Skin of body (tissue), 2 donors: ENCODE data around the gene PITPNC1. TPM values are rescaled to one million over a fixed set of nuclear protein-coding genes. Genes with fewer than 3 reads are reported as not detected.
"Not testable (repeated sequence)": the region's sequence is repeated elsewhere in the genome, so short reads cannot be mapped to it uniquely, and the experiment has no call there.

Experiments
- DNase-seq: peaks from one replicate; lab custom pipeline; 2025; lab: John Stamatoyannopoulos, UW
- total RNA-seq: library from RNA; depleted of rRNA; stranded (reverse); fragments of >200 nt; gene quantifications from one replicate; pipeline ENCODE4 v1.2.3, GENCODE V29; 2014

Gene PITPNC1
- total RNA-seq, 1 donor from 2014 or later = 9.3 TPM

DNA sequence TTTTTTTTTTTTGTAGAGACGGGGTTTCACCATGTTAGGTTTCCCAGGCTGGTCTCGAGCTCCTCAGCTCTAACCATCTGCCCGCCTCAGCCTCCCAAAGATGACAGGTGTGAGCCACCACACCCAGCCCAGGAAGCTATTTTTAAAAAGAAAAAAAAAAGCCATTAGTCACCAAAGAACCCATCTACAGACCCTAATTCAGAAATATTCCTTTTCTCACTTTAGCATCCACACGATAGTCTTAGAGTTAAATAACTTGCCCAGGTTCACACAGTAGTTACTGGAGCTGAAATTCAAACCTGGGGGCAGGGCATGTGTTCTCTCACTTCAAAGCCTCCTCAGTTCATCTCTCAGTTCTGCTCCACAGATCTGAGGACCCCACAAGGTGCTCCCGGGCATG, 270.4 kb downstream of the PITPNC1 start:
- DNase-seq = no peak

DNA sequence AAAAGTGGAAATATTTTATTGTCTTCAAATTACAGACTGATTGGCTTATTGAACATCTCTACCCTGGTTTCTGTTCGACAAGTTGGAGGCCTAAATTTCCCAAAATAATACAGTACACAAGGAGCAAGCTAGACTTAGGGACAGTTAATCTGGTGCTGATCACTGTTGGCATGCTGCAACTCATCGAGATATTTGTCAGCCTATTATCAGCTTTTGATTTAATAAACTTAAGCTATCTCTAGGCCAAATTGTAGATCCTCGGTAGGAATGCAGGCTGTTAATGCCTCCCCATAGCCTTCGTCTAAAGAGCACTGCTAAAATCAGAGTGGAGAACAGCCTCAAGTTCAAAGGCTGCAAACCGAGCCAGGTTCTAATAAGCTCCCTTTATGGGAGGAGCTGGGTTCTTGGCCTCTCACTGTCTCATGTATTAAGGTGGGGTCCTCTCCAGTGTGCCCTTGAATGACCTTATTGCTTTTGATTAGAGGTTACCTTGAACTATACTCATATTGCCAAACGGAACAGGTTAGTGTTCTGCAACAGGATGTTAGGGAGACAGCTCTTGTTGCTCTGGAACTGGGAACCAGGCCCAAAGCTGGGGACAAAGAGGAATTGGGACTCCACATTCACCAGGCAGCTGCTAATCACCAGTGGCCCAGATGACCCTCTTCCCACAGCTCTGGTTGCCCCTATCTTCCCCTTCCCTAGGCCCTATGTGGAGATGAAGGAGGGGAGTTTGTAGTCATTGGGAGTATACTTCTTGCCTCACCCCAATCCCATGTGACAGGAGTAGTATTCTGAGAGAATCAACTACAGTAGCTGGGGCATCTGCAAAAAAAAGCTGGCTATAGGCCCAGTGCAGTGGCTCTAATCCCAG, 271.2 kb downstream of the PITPNC1 start:
- DNase-seq = no peak

DNA sequence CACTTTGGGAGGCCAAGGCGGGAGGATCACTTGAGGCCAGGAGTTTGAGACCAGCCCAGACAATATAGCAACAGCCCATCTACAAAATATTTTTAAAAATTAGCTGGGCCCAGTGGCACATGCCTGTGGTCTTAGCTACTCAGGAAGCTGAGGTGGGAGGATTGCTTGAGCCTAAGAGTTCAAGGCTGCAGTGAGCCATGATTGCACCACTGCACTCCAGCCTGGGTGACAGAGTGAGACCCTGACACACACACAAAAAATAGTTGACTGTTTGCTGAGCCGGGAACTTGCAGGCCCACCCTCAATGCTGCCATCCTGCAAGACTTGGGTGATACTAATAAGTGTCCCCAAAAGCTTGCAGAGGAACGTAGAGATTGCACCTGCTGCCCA, 271.8 kb downstream of the PITPNC1 start:
- not testable (repeated sequence) for DNase-seq

DNA sequence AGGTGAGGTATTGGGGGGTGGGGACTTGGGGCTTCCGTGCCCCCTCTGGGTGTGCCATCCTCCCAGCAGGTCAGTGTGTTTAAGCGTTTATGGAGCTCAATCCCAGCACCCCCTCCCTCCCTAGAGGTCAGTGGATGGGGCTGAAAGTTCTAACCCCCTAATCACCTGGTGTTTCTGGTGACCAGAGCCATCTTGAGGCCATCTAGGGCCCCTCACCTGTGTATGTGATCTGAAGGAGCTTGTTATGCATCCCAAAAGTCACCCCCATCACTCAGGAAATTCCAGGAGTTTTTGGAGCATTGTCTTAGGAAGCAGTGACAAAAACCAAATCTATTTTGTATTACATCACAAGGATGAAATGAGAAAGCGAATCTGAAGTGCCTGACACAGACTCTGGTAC, 272.8 kb downstream of the PITPNC1 start:
- DNase-seq = no peak

DNA sequence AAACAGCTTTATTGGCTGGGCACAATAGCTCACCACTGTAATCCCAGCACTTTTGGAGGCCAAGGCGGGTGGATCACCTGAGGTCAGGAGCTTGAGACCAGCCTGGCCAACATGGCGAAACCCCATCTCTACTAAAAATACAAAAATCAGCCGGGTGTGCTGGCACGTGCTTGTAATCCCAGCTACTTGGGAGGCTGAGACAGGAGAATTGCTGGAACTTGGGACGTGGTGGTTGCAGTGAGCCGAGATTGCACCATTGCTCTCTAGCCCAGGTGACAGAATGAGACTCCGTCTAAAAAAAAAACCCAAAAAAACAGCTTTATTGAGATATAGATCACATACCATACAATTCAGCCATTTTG, 274.1 kb downstream of the PITPNC1 start:
- DNase-seq = not testable (repeated sequence)

DNA sequence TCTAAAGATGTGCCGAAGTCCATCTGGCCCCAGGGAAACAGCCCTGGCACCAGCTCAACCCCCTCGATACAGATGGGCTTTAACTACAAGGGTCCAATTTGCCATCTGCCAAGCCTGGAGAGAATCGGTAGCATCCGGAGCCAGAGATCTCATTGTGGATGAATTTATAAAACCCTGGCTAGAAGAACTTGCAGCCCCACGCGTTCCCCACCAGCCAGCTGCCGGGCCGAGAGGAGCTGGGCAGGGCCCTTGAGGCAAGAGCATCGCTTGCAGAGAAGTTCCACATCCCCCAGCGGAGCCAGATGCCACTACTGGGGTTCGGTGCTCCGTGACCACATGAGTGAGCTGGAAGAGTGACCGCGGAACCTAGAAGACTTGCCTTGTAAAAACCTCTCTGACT, 275.4 kb downstream of the PITPNC1 start:
- DNase-seq = no peak

DNA sequence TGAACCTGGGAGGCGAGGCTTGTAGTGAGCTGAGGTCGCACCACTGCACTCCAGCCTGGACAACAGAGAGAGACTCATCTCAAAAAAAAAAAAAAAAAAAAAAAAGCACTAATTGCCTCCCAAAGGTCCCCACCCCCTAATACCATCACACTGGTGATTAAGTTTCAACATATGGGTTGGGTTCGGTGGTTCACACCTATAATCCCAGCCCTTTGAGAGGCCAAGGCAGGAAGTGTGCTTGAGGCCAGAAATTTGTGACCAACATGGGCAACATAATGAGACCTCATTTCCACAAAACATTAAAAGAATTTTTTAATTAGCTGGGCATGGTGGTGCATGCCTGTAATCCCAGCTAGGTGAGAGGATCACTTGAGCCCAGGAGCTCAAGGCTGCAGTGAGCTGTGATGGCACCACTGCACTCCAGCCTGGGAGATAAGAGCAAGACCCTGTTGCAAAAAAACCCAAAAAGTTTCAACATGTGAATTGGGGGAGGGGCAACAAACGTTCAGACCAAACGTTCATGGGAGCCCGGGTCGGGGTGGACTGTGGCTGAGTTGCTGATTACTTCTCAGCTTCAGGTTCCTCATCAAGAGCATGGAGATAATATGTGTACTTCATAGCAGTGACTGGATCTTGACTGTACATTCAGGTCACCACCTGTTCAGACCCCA, 278.5 kb downstream of the PITPNC1 start:
- DNase-seq = no peak

DNA sequence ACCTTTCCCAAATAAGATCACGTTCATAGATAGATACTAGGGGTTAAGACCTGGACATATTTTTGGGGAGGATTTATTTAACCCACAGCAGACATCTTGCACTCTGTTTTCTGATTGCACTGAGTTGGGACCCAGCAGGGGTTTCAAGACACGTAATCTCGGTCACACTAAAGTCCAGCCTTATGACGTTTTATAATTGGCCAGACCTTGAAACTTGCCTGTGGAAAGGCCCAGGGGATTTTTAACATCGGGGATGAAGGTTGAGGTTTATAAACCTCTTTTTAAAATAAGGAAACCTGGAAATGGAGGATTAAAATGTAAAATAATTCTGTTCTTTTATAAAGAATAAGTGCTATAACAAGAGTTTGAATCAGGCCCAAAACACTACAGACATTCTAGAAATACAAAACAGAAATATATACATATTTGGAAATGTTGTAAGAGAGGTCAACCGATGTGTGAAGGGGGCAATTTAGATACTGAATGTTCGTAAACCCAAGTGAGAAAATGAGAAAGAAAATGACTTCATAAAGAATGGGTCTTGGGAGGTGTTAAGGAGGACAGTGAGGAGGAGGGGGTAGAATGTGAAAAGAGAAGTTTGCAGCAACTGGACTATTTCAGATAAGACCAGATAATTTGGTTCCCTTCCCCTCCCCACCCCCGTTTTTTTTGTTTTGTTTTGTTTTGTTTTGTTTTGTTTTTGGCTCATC, 279.6 kb downstream of the PITPNC1 start:
- DNase-seq = no peak

DNA sequence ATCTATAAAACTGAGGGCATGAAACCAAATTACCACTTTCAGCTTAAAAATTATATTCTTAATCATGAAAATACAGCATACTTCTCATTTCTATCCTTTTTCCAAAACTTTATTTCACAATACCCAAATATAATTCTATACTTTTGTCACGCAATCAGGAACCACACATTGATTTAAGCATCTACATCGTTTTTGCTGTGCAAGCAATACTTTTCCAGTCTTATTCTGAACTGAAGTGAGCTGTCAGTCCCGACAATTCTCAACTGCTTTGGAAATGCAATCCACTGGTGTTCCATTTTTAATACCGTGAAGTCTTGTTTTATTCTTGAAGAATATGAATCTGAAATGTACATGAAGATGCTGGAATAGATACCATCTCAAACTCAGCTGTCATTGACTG, 280.5 kb downstream of the PITPNC1 start:
- DNase-seq = no peak

DNA sequence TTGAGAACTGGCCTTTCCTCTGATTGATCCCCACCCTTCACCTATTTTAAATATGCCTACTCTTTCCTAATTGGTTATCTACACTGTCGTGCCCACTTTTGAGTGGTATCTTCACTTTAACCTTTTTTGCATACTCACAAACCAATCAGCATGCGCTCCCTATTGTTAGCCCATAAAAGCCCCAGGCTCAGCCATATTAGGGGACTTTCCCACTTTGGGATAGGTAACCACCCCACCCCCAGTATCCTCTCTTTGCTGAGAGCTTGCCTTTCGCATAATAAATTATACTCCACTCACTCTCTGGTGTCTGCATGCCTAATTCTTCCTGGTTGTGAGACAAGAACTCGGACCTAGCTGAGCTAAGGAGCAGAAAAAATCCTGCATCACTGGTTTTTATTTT, 281.2 kb downstream of the PITPNC1 start:
- DNase-seq = no peak

DNA sequence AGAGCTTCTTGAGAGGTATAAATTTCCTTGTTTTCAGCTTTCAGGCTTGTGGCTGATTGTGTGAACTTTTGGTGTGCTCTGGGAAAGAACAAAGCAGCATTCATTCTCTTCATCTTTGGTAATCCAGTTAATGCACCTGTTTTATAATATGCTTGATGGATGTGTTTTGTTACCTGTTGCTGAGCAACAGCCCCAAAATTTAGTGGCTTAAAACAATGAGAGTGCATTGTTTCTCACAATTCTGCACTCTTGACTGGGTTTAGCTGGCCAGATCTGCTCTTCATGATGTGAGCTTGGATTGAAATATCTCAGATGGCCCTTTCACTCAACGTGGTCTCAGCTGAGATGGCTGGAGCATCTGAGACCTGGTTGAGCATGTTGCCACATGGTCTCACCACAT, 281.9 kb downstream of the PITPNC1 start:
- no peak for DNase-seq

DNA sequence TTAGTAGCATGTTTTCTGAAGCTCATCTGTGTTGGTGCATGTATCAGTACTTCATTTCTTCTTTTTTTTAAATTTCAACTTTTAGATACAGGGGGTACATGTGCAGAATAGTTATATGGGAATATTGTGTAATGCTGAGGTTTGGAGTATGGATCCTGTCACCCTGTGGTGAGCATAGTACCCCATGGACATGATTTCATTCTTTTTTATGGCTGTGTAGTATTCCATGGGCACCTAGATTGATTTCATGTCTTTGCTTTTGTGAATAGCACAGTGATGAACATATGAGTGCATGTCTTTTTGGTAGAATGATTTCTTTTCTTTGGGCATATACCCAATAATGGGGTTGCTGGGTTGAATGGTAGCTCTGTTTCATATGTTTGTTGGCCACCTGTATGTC, 285.6 kb downstream of the PITPNC1 start:
- DNase-seq = no peak

DNA sequence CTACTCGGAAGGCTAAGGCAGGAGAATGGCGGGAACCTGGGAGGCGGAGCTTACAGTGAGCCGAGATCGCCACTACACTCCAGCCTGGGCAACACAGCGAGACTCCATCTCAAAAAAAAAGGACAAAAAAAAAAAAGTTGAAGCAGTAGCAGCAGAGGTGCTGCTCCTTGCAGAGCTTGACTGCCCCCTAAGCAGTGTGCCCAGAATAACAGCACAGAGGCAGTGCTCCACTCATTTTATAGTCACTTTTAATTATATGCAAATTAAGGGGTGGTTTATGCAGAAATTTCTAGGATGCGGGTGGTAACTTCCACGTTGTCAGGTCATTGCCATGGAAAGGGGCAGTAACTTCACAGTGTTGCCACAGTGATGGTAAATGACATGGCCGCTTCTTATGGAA, 286.4 kb downstream of the PITPNC1 start:
- DNase-seq = no peak

DNA sequence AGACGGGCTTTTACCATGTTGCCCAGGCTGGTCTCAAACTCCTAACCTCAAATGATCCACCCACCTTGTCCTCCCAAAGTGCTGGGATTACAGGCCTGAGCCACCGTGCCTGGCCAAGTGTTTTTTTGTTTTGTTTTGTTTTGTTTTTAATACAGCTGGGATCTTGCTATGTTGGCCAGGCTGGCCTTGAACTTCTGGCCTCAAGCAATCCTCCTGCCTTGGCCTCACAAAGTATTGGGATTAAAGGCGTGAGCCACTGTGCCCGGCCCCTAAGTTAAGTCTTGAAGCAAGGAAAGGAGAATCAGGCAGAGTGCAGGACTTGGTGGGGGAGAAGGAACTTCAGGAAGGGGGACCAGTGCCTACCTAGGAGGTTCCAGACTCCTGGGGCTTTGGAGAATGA, 288.9 kb downstream of the PITPNC1 start:
- no peak for DNase-seq

DNA sequence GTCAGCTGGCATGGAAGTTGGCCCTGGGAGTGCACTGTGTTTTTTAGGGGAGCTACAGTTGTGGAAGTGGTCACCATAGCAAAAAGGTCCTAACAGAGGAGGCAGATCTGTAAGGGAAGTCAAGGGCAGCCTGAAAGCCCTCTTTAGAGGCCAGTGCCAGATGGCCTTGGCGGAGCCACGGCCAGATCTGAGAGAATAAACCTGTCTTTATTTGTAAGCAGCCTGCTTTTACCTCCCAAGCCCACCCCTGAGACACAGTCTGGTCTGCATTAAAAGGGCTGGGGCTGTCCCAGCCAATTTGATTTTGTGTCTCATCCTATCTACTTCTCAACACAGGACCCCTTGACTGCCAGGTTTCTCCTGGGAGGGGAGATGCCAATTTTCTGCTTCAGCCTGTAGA, 289.6 kb downstream of the PITPNC1 start:
- no peak for DNase-seq

DNA sequence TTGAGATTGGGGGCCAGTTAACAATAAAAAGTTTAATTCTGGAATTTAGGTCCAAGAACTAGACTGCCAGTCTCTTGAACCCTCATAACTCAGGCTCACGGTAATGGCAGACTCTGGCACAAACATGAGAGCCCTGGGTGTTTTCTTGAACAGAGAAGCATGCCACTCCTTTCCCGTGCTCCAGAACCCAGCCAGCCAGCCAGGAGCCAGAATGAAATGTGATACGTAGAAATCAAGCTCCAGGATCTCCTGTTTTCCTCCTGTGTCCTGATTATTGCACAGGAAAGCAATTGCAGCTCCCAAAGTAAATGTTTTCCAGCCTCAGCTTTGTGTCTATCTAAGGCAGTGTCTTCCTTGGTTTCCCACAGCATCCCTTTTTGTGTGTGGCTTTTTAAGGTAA, 294.4 kb downstream of the PITPNC1 start:
- DNase-seq = no peak

DNA sequence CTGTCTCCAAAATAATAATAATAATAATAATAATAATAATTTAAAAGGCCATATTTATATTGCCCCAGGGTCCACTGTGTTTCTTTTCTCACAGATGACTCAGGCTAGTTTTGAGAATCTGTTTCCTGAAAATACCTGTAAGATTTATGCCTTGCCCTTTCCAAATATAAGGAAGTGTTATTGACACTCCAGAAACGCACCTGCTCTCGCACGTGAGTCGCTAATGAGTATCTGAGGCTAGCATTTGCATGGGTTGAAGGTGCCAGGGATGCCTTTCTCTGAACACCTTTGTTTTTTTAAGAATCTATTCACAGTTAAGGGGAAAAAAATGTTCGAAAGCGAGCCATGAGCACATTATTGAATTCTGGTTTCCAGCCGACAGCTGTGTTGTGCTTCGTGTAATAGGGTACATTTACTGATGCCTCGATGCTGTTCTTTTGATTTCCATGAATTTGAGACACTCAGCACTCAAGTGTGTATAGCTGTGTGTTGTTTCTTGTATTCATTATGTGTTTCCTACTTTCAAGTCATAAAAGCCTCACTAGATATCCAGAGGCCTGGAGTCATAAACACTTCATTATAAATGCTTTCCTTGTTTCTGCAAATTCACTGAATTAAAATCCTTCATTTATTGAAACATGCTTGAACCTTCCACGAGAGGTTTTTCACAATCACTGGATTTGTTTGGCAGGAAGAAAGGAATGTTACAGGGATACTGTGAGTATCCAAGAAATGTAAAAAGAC, 295.7 kb downstream of the PITPNC1 start:
- no peak for DNase-seq

DNA sequence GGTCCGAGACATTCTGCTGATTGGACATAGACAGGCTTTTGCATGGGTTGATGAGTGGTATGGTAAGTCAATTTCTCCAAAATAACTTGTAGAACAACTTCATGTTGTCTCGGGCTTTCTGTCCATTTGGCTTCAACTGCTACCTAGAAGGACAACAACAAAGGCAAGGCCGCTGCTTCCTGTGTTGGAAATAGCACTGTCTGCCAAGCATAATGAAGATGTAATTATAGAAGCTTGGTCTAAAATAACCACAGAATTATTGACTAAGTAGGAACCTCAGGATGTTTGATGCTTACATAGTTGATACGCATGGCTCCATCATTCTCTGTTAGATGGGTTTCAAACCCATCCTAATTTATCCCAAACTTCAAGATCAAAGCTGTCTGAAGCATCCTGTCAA, 298.4 kb downstream of the PITPNC1 start:
- no peak for DNase-seq

DNA sequence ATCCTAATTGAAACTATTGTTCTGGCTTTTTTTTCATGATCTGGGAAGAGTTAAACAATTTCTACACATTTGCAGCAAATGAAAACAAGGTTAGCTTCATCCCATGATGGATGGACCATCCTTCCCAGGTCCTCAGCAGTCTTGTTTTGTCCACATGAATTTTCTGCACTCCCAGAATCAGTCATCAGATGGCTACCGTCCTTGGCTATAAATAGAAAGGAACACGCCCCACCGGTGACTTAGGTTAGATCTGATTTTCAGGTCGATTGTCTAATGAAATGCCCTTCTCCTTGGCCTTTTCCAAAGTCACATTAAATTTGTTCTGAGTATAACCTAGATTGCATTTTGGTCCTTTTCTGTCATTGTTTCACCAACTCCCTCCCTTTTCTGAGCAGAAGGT, 299.2 kb downstream of the PITPNC1 start:
- no peak for DNase-seq

DNA sequence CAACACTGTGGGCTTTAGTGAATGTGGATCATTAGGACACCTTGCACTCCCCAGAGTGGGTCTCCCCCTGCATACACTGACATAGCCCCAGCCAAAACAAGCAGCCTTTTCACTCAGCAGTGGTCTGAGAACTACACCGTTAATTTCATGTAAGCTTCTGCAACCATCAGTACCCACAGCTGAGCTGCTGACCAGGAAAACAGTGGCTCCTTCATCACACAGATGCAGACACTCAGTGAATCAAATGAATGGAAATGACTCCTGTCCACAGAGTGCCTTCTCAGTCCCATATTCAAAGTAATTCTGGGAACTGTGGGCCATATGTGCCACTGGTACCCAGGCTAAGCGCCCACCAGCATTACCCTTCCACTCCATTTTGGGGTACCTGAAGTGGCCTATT, 301.3 kb downstream of the PITPNC1 start:
- no peak for DNase-seq

DNA sequence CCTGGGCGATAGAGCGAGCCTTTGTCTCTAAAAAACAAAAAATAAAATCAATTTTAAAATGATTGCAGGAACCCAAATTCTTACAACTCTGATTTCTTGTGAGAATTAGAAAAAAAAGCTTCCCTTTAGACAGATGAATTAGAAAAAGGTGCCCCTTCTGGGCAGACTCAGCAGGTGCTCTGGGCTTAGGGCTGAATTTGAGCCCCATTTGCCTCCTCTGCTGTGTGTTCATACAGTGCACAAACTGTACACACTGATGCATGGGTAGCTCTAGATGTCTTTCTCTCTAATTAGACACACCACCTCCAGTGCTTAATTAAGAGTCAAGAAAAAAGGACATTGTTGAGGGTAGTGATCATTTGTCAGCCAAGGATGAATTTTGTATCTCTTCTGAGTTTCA, 302.1 kb downstream of the PITPNC1 start:
- no peak for DNase-seq

DNA sequence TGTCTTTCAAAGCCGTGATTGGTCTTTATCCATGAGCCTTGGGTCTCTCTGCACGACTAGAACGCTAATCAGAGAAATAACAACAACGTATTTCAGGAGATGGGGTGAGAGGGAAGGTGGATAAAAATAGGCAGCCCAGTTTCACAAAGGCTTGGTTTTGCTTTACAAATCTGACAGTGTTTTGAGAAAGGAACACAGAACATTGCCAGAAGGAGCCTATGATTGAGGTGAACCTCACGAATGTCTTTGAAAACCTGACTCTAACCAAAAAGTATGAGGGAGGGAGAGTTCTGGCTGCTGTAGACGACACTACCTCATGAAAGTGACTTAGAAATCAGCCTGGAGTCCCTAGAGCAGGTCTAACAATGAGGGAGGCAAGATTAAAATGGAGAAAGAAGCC, 302.6 kb downstream of the PITPNC1 start:
- no peak for DNase-seq
